Ishikawa (cell line): Measurements from ENCODE around the gene FTH1.

ENCODE experiments used
- CEBPB ChIP-seq: IDR thresholded peaks from 2 replicates; pipeline ENCODE4 v1.6.1; 2012
- CREB1 ChIP-seq: IDR thresholded peaks from 2 replicates; pipeline ENCODE4 v1.6.1; 2012; ENCODE audit warnings: low read depth
- EGR1 ChIP-seq: IDR thresholded peaks from 2 replicates; pipeline ENCODE4 v1.6.1; 2012
- EP300 ChIP-seq: IDR thresholded peaks from 2 replicates; pipeline ENCODE4 v1.6.1; 2012; ENCODE audit warnings: borderline replicate concordance
- FOXM1 ChIP-seq: IDR thresholded peaks from 2 replicates; pipeline ENCODE4 v1.6.1; 2012; ENCODE audit warnings: low read depth, borderline replicate concordance
- NFIC ChIP-seq: IDR thresholded peaks from 2 replicates; pipeline ENCODE4 v1.6.1; 2012
- RAD21 ChIP-seq: IDR thresholded peaks from 2 replicates; pipeline ENCODE4 v1.6.1; 2012; ENCODE audit warnings: low read depth
- TAF1 ChIP-seq: IDR thresholded peaks from 2 replicates; pipeline ENCODE4 v1.6.1; 2012; ENCODE audit warnings: low read depth, mild to moderate bottlenecking
- TCF12 ChIP-seq: IDR thresholded peaks from 2 replicates; pipeline ENCODE4 v1.6.1; 2012; ENCODE audit warnings: low read depth
- TEAD4 ChIP-seq: IDR thresholded peaks from 2 replicates; pipeline ENCODE4 v1.6.1; 2012
- YY1 ChIP-seq: IDR thresholded peaks from 2 replicates; pipeline ENCODE4 v1.6.1; 2012; ENCODE audit warnings: low read depth
- ZBTB7A ChIP-seq: IDR thresholded peaks from 2 replicates; pipeline ENCODE4 v1.6.1; 2012; ENCODE audit warnings: low read depth
- TF ChIP-seq, protein P1 (sequence below): IDR thresholded peaks from 2 replicates; pipeline ENCODE4 v1.6.1; 2012
- TF ChIP-seq, protein P2 (sequence below): IDR thresholded peaks from 2 replicates; pipeline ENCODE4 v1.6.1; 2012
- TF ChIP-seq, protein P3 (sequence below): IDR thresholded peaks from 2 replicates; pipeline ENCODE4 v1.6.1; 2012; ENCODE audit warnings: low read depth, mild to moderate bottlenecking

The FTH1 gene

DNA sequence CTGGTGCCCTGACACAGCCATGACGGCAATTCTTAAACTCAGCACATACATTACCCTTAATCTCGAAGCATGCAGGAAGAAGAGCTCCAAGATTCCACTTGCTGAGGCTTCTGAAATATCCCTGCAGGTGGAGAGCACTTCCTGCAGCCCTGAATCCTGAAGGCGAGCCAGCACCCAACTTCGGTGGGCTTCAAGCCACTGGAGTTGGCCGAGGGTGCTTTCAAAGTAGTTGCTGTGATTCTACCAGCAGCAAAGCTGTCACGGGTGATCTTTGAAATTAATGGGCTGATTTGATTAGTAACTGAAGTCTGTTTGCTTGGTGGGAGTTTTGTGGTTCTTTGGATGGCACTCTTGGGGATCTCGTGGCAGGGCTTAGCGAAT lies 9.0 kb upstream of the FTH1 start:
- no peak for TF ChIP-seq RAD21
- no peak for TF ChIP-seq FOXM1
- TF ChIP-seq TEAD4, result no peak
- TF ChIP-seq CREB1, result no peak
- TF ChIP-seq, protein P1, sequence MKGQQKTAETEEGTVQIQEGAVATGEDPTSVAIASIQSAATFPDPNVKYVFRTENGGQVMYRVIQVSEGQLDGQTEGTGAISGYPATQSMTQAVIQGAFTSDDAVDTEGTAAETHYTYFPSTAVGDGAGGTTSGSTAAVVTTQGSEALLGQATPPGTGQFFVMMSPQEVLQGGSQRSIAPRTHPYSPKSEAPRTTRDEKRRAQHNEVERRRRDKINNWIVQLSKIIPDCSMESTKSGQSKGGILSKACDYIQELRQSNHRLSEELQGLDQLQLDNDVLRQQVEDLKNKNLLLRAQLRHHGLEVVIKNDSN, result no peak
- no peak for TF ChIP-seq EGR1
- TF ChIP-seq EP300, result no peak
- TF ChIP-seq TAF1, result no peak
- TF ChIP-seq, protein P2, sequence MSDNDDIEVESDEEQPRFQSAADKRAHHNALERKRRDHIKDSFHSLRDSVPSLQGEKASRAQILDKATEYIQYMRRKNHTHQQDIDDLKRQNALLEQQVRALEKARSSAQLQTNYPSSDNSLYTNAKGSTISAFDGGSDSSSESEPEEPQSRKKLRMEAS, result no peak
- TF ChIP-seq ZBTB7A, result no peak
- TF ChIP-seq, protein P3, sequence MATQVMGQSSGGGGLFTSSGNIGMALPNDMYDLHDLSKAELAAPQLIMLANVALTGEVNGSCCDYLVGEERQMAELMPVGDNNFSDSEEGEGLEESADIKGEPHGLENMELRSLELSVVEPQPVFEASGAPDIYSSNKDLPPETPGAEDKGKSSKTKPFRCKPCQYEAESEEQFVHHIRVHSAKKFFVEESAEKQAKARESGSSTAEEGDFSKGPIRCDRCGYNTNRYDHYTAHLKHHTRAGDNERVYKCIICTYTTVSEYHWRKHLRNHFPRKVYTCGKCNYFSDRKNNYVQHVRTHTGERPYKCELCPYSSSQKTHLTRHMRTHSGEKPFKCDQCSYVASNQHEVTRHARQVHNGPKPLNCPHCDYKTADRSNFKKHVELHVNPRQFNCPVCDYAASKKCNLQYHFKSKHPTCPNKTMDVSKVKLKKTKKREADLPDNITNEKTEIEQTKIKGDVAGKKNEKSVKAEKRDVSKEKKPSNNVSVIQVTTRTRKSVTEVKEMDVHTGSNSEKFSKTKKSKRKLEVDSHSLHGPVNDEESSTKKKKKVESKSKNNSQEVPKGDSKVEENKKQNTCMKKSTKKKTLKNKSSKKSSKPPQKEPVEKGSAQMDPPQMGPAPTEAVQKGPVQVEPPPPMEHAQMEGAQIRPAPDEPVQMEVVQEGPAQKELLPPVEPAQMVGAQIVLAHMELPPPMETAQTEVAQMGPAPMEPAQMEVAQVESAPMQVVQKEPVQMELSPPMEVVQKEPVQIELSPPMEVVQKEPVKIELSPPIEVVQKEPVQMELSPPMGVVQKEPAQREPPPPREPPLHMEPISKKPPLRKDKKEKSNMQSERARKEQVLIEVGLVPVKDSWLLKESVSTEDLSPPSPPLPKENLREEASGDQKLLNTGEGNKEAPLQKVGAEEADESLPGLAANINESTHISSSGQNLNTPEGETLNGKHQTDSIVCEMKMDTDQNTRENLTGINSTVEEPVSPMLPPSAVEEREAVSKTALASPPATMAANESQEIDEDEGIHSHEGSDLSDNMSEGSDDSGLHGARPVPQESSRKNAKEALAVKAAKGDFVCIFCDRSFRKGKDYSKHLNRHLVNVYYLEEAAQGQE, result no peak
- TF ChIP-seq NFIC, result no peak
- TF ChIP-seq TCF12, result no peak
- TF ChIP-seq YY1, result no peak
- TF ChIP-seq CEBPB, result no peak

DNA sequence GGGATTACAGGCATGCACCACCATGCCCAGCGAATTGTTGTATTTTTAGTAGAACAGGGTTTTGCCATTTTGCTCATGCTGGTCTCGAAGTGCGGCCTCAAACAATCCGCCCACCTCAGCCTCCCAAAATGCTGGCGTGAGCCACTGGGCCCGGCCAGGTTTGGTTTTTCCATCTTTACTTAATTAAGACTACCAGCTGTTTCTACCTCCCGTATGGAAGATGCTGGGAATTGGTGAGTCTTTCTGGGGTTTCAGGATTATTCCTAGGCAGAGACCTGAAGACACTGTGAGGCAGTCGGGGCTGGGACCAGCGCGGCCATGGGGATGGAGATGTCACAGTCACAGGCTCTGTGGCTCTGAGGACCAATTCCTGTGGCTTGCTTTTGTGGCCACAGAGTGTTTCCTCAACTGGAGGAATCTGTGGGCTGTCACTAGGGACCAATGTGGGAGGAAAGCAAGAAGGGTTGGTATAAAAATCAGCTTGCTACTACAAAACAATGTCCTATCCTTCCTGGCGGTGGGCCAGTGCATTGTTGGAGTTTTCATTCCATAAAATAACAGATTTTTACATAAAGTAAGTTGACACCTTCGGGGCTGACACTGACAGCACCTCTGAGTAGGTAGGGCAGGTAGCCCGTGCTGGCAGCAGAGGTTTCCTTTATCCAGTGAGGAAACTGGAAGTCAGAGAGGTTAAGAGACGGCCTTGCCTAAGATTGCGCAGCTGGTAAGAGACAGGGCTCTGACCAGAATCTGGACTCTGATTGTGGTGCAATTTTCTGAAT lies 8.4 kb upstream of the FTH1 start:
- TF ChIP-seq TAF1, result no peak
- peak; percentile 35; the same call in 1 of the 2 replicates for TF ChIP-seq NFIC

DNA sequence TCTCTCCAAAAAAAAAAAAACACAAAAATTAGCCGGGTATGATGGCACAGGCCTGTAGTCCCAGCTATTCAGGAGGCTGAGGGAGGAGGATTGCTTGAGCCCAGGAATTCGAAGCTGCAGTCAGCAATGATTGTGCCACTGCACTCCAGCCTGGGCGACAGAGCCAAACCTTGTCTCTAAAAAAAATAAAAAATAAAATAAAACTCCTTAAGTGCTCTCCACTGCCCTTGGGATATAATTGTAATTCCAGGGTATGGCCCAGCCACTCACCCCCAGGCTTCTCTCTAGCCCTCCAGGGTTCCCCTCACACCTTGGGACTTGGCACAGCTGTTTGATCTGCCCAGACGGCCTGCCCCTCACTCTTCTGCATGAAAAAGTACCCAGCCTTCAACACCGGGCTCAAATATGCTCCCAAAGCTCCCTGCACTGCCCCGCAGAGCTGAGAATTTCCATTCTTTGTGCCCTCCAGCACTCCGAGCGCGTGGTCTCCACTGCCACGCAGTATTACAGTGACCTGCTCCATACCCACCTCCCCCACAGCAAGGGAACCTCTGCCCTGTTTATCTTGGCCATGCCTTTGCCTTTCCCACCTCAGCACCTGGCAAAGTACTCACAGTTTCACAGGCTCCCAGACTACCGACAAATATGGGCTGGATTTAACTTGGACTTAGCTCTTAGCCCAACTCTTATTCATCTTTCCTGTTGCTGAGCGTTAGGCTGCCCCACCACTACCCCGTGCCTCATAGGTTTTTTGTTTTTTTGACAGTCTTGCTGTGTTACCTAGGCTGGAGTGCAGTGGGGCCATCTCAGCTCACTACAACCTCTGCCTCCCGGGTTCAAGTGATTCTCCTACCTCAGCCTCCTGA lies 7.6 kb upstream of the FTH1 start:
- TF ChIP-seq TAF1, result no peak
- no peak for TF ChIP-seq YY1
- TF ChIP-seq EP300, result no peak
- no peak for TF ChIP-seq NFIC
- TF ChIP-seq EGR1, result no peak
- TF ChIP-seq, protein P1, result no peak
- no peak for TF ChIP-seq CREB1

DNA sequence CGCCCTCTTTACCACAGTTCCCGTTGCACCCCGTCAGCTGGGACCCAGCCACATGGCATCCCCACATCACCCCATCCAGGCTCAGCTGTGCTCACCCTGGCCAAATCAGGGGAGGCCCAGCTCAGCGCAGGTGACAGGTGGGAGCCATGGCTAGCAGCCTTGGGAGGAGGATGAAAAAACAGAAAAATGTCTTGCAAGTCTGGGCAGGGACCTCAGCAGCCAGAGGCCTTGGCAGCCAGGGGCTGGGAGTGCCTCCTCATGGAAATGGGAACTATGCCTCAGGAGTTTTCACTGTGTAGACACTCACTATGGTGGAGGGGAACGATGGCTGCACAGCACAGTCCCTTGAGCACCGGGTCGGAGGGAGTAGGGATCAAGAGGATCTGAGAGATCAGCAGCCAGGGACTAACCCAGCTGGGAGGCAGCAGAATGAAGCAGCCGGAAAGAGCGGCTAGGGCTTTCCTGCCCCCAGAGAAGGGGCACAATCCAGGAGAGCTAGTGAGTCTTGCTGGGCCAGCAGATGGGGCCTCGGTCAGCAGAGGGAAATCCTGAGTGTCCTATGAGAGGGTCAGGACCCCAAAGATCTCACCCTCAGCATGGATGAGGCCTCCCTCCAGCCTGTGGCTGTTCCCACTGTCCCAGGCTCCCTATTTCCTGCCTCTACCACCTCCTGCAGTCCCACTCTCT lies 6.2 kb upstream of the FTH1 start:
- no peak for TF ChIP-seq EGR1
- TF ChIP-seq, protein P1, result no peak

DNA sequence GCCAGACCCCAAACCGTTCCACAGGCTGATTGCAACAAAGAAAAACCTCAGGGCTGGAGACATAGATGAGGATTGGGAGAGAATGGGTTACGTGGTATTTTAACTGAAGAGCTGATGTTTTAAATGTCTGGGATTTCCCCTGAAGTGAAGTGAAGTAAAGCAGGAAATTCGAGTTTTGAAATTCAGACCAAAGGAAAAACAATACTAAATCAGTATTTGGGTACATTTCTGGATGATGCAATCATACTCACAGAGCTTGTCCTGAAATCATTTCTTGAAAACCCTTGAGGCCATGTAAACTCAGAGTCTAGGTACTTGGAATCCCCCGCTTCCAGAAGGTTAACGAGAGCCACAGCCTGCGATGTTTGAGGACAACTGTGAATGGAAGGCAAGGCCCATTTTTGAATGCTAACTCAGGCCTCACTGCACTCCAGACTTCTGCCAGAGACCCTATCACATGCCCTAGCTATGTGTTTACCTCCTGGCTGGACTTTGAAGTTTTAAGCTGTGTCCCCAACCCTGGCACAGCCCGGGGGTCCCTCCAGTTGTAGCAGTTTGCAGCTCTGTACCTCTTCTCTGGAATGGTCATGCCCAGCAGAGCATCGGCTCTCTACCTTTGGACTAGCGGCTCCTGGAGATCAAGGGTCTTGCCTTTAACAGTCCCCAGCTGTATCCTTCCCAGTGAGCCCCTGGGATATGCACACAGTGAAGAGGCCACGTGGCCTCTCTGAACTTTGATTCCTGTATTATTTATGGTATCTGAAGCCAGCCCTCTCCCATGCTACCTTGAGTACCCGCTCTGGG lies 5.4 kb upstream of the FTH1 start:
- TF ChIP-seq, protein P1, result no peak
- no peak for TF ChIP-seq YY1
- peak; percentile 86 for TF ChIP-seq CEBPB
- TF ChIP-seq, protein P2, result no peak

DNA sequence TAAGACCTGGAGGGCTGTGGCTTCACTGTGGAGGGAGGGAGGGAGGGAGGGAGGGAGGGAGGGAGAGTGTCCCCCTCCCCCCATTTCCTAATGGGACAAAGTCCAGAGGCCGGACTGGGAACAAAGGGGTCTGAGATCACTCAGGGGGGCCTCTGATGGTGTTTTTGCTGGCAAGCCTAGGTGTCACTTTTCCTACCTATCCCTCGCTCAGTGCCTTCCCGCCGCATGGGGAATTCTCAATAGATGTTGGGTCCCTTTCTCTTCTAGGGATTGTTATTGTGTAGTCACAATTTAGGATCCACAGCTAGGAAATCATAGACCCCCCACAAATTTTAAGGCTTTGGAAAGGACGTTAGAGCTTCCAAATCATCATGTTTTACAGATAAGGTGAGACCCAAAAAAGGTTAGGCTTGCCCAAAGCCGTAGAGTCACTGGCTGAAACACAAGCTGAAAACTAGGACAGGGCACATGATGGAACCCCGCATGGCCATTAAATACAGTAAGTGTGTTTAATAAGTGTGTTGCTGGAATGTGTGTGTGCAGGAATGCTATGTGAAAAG lies 4.8 kb upstream of the FTH1 start:
- TF ChIP-seq CREB1 (no peak), TAF1 (no peak), RAD21 (no peak), EP300 (no peak), NFIC (no peak), YY1 (no peak), ZBTB7A (no peak), CEBPB (no peak), EGR1 (no peak), TCF12 (no peak), FOXM1 (no peak), TEAD4 (no peak; the same call in 1 of the 2 replicates)
- TF ChIP-seq, protein P3, result no peak
- TF ChIP-seq, protein P1, result no peak
- TF ChIP-seq, protein P2, result no peak
